GM12878 (cell line): ENCODE results near the gene KIF21B. TPM values are rescaled to one million over a fixed set of nuclear protein-coding genes. Genes with fewer than 3 reads are reported as not detected.

Experiments
- ATAC-seq: fragments of 200-7000 bp; cut with Tn5 transposase; 3 replicates; pipeline ENCODE4 v1.9.1; 2020; ENCODE audit warnings: mild to moderate bottlenecking, moderate library complexity
- BruUV-seq: library from RNA; stranded (reverse); fragments of 400-500 nt; replicated peaks from 2 replicates; lab custom pipeline; 2021; lab: Mats Ljungman, UMichigan
- CTCF ChIA-PET: fragments of 300-600 bp; sonication (Branson Sonifier 250); formaldehyde crosslinking; extraction: SDS; loops from one replicate; lab custom pipeline; 2021; ENCODE audit warnings: inconsistent platforms; lab: Yijun Ruan, JAX
- POLR2A ChIA-PET: fragments of 350-600 bp; formaldehyde crosslinking; extraction: SDS; loops from one replicate; lab custom pipeline; 2021; ENCODE audit warnings: inconsistent platforms; lab: Charles Lee
- RAD21 ChIA-PET: fragments of 300-600 bp; sonication (Branson Sonifier 250); formaldehyde crosslinking; loops from one replicate; lab custom pipeline; 2023; ENCODE audit warnings: antibody characterized with exemption; ENCODE audit not compliant: unreplicated experiment; lab: Charles Lee
- SMC1A ChIA-PET: fragments of 300-600 bp; sonication (Branson Sonifier 250); formaldehyde crosslinking; loops from one replicate; lab custom pipeline; 2023; ENCODE audit not compliant: unreplicated experiment, uncharacterized antibody; lab: Charles Lee
- DNase-seq: peaks from one replicate; pipeline ENCODE4 v3.0.0-alpha.2; 2011; ENCODE audit warnings: low read depth, low spot score
- FAIRE-seq: peaks from 3 replicates; lab custom pipeline; 2011; peaks lifted over from hg19 to GRCh38; lab: Jason Lieb, UNC
- H2AFZ ChIP-seq: 2 replicates; pipeline ENCODE4 v1.6.0; 2011; ENCODE audit warnings: low read depth, low read length, control low read depth; ENCODE audit not compliant: control insufficient read depth
- H3K27ac ChIP-seq: 2 replicates; pipeline ENCODE4 v1.5.1; 2011; ENCODE audit warnings: control low read depth; ENCODE audit not compliant: control insufficient read depth, insufficient read depth
- H3K27me3 ChIP-seq, 2 experiments: replicated peaks in 1 of 2; 2 replicates each; pipeline versions ENCODE4 v1.6.0 to v1.6.1; 2011; ENCODE audit warnings: low read length in 1 of 2; ENCODE audit not compliant: control insufficient read depth in 2 of 2, insufficient read depth in 2 of 2
- H3K36me3 ChIP-seq, 2 experiments: 2 replicates each; pipeline ENCODE4 v1.5.1; 2011; ENCODE audit warnings: low read length in 1 of 2; ENCODE audit not compliant: control insufficient read depth in 2 of 2, insufficient read depth in 2 of 2
- H3K4me1 ChIP-seq: 2 replicates; pipeline ENCODE4 v1.6.1; 2011; ENCODE audit warnings: mild to moderate bottlenecking, low read length, moderate library complexity, mixed read lengths; ENCODE audit not compliant: control insufficient read depth, insufficient read depth
- H3K4me2 ChIP-seq: 2 replicates; pipeline ENCODE4 v1.6.0; 2011; ENCODE audit warnings: control low read depth; ENCODE audit not compliant: control insufficient read depth, insufficient read depth
- H3K4me3 ChIP-seq: fragments of 200-600 bp; sonication (generic); 2 replicates; pipeline ENCODE4 v1.5.1; 2016
- H3K79me2 ChIP-seq: 2 replicates; pipeline ENCODE4 v1.6.0; 2011; ENCODE audit warnings: low read length; ENCODE audit not compliant: control insufficient read depth, insufficient read depth
- H3K9ac ChIP-seq: 2 replicates; pipeline ENCODE4 v1.8.0; 2011; ENCODE audit warnings: low read length, control low read depth, mixed read lengths; ENCODE audit not compliant: control insufficient read depth, insufficient read depth
- H3K9me3 ChIP-seq: replicated peaks from 3 replicates; pipeline ENCODE4 v1.5.1; 2011; ENCODE audit warnings: mild to moderate bottlenecking, low read length; ENCODE audit not compliant: control insufficient read depth, insufficient read depth
- H4K20me1 ChIP-seq: 2 replicates; pipeline ENCODE4 v1.6.0; 2011; ENCODE audit not compliant: control insufficient read depth, insufficient read depth
- CBX5 ChIP-seq: sonication (generic); IDR thresholded peaks from 2 replicates; pipeline ENCODE4 v1.6.1; 2016; ENCODE audit warnings: low read depth, moderate library complexity, mild to moderate bottlenecking, inconsistent platforms
- CHD2 ChIP-seq: IDR thresholded peaks from 2 replicates; pipeline ENCODE4 v1.6.1; 2011; ENCODE audit warnings: low read depth, low read length, improper control_type of control experiment, borderline replicate concordance
- EGR1 ChIP-seq, 2 experiments: IDR thresholded peaks; 1 replicate in 1 of 2; 2 replicates in 1 of 2; pipeline ENCODE4 v1.6.1; 2011 to 2012; ENCODE audit warnings: low read depth in 2 of 2, low read length in 2 of 2, borderline replicate concordance in 1 of 2, mild to moderate bottlenecking in 1 of 2, moderate library complexity in 1 of 2
- GATAD2B ChIP-seq: fragments of 450-650 bp; conservative IDR thresholded peaks from 2 replicates; pipeline ENCODE4 v1.6.1; 2017; ENCODE audit warnings: low read depth, mild to moderate bottlenecking, moderate library complexity
- HDAC2 ChIP-seq: fragments of 200-600 bp; sonication (generic); IDR thresholded peaks from 2 replicates; pipeline ENCODE4 v1.6.1; 2017
- MYB ChIP-seq: fragments of 150-350 bp; IDR thresholded peaks from 2 replicates; pipeline ENCODE4 v1.6.1; 2014; ENCODE audit warnings: mild to moderate bottlenecking, low read depth, low read length, borderline replicate concordance
- NRF1 ChIP-seq: conservative IDR thresholded peaks from 2 replicates; pipeline ENCODE4 v1.6.1; 2011; ENCODE audit warnings: mild to moderate bottlenecking, low read depth, low read length, improper control_type of control experiment
- PBX3 ChIP-seq: IDR thresholded peaks from 2 replicates; pipeline ENCODE4 v1.6.1; 2011; ENCODE audit warnings: mild to moderate bottlenecking, low read depth, low read length, moderate library complexity; ENCODE audit not compliant: insufficient replicate concordance
- POU2F2 ChIP-seq: IDR thresholded peaks from 3 replicates; pipeline ENCODE4 v1.6.1; 2011; ENCODE audit warnings: low read depth, mild to moderate bottlenecking, low read length, borderline replicate concordance
- SMAD5 ChIP-seq: IDR thresholded peaks from 2 replicates; pipeline ENCODE4 v1.6.1; 2016; ENCODE audit warnings: antibody characterized with exemption, low read depth
- TCF3 ChIP-seq: IDR thresholded peaks from 2 replicates; pipeline ENCODE4 v1.6.1; 2012; ENCODE audit warnings: low read depth, mild to moderate bottlenecking, low read length, borderline replicate concordance; ENCODE audit not compliant: insufficient read depth
- ZBED1 ChIP-seq: IDR thresholded peaks from 2 replicates; pipeline ENCODE4 v1.6.1; 2016; ENCODE audit warnings: borderline replicate concordance
- WGBS: methylation state at CpG from one replicate; pipeline ENCODE4 v1.1.6; 2016; ENCODE audit warnings: low lambda C conversion rate; ENCODE audit not compliant: insufficient replicate concordance, insufficient coverage; ENCODE audit errors: missing lambda C conversion rate; 5-methylcytosine and 5-hydroxymethylcytosine counted together
- in situ Hi-C: fragments of 300-500 bp; cut with MboI; formaldehyde crosslinking; loops from 9 replicates; pipeline ENCODE4 v1.14.3; 2018; ENCODE audit warnings: mixed read lengths
- intact Hi-C: fragments of 100-400 bp; cut with micrococcal nuclease; formaldehyde crosslinking; loops from one replicate; pipeline ENCODE4 v1.14.2; 2022; ENCODE audit not compliant: unreplicated experiment
- polyA plus RNA-seq, 11 experiments: library from polyadenylated mRNA; depleted of rRNA in 4 of 11; unstranded in 6 of 11; stranded (reverse) in 5 of 11; fragments of >200 nt; fragmentation: Nextera tagmentation in 4 of 11; fragmentation: Illumina TruSeq in 1 of 11; extraction: Ambion mirVana in 4 of 11; extraction: Trizol in 1 of 11; gene quantifications; 1 replicate in 1 of 11; 2 replicates in 10 of 11; pipeline versions ENCODE4 v1.2.1 to v1.2.3, GENCODE V29; 2011 to 2016; ENCODE audit warnings: inconsistent platforms in 2 of 11, missing spikeins in 2 of 11, low read depth in 1 of 11
- total RNA-seq, 4 experiments: library from RNA; depleted of rRNA in 3 of 4; stranded (reverse); fragments of >200 nt in 3 of 4; fragmentation: Illumina TruSeq in 1 of 4; extraction: Trizol in 1 of 4; gene quantifications; 2 replicates each; pipeline versions ENCODE4 v1.2.1 to v1.2.3, GENCODE V29; 2013 to 2021

KIF21B gene
- total and polyA plus RNA-seq, 10 of the 15 experiments (the other 5 are each of a cell fraction or from before 2014, with no cell fraction given) = 2.3 to 47.7 (median 12.6) TPM

DNA sequence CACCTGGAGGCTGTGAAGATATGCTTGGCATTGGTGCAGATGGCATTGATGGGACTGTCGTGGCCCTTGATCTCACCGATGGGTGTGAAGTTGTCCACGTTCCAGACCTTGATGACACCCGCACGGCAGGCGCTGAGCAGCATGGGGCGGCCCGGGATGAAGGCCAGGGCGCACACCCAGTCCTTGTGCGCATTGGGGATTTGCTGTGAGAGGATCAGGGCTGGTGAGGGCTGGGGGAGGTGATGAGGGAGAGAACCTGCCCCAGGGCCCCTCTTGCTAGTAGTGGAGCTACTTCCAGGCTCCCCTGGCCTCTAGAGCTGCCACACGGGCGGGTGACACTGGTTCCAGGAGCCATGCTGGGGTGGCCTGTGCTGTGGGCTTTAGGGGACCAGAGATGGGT is 48.8 kb downstream of the KIF21B start:
- Histone ChIP-seq H3K79me2 (no peaks in the 10 kb centered on the region), H3K9ac (no peak overlapping the region), H2AFZ (no peak overlapping the region), H3K9me3 (no peaks in the 10 kb centered on the region; the same call in 2 of the 3 replicates), H3K4me2 (no peak overlapping the region), H4K20me1 (no peaks in the 10 kb centered on the region), H3K36me3 (peaks cover 0 to 17% of the 10 kb centered on the region in 2 experiments; a peak in 3 of 4 replicates), H3K4me1 (peaks cover 21% of the 10 kb centered on the region), H3K4me3 (no peak overlapping the region), H3K27me3 (no peaks in the 10 kb centered on the region), H3K27ac (no peak overlapping the region)
- WGBS = 95% methylated on average over 12 of the region's 12 CpGs
- ATAC-seq = no peak
- ChIA-PET RAD21 (interaction anchor here (0.9 to 9.9 kb wide), 2 partner anchors 47 to 68 kb away, joined by 4 to 239 read pairs; partner anchors contain the start of gene KIF21B), CTCF (interaction anchor here (0.8 to 3.3 kb wide), 3 partner anchors 65 to 111 kb away, joined by 3 to 16 read pairs (median 3); no protein-coding TSS in a partner anchor), SMC1A (interaction anchor here (0.8 to 1.4 kb wide), 3 partner anchors 65 to 352 kb away, joined by 3 to 4 read pairs (median 3); no protein-coding TSS in a partner anchor), POLR2A (interaction anchor here (1.4 kb wide), 1 partner anchor 86 kb away, joined by 5 read pairs; no protein-coding TSS in a partner anchor)
- no peak for FAIRE-seq
- BruUV-seq = no TSS peak
- intact Hi-C loops = loop anchor here (5.0 kb wide), 1 partner anchor 347 kb away; no protein-coding TSS in a partner anchor
- DNase-seq = no peak
- TF ChIP-seq ZBED1 = no peak
- TF ChIP-seq HDAC2 = no peak
- TF ChIP-seq CBX5 = no peak
- TF ChIP-seq PBX3 = no peak
- TF ChIP-seq CHD2 = no peak
- TF ChIP-seq POU2F2 = no peak
- no peak for TF ChIP-seq SMAD5
- no peak for TF ChIP-seq GATAD2B
- no peak for TF ChIP-seq NRF1
- TF ChIP-seq MYB = no peak
- no peak for TF ChIP-seq TCF3
- no peak for TF ChIP-seq EGR1 (IDR thresholded peaks at IDR 0.05; ENCODE audit: borderline replicate concordance in 1 of 2, low read depth in 2 of 2, low read length in 2 of 2)
- in situ Hi-C loops = loop anchor here (5.0 kb wide), 2 partner anchors 68 to 143 kb away; no protein-coding TSS in a partner anchor
